Fibroblast of lung (primary cell): ENCODE data around the gene COX17. TPM values are rescaled to one million over a fixed set of nuclear protein-coding genes. Genes with fewer than 3 reads are reported as not detected.

Source experiments
- DNase-seq, 2 donors: peaks; one replicate each; pipeline versions ENCODE4 v3.0.0 to v3.0.0-alpha.2; 2010; ENCODE audit warnings: low read depth in 2 of 2
- H2AFZ ChIP-seq: 2 replicates; pipeline ENCODE4 v1.5.1; 2012; ENCODE audit warnings: low read length, control low read depth, inconsistent platforms
- H3K27ac ChIP-seq: 2 replicates; pipeline ENCODE4 v1.5.1; 2011; ENCODE audit warnings: low read length, control low read depth; ENCODE audit not compliant: insufficient read depth
- H3K27me3 ChIP-seq: 2 replicates; pipeline ENCODE4 v1.5.1; 2011; ENCODE audit warnings: mild to moderate bottlenecking, low read length; ENCODE audit not compliant: control insufficient read depth, insufficient read depth
- H3K36me3 ChIP-seq: 2 replicates; pipeline ENCODE4 v1.5.1; 2011; ENCODE audit warnings: low read length; ENCODE audit not compliant: control insufficient read depth, insufficient read depth
- H3K4me1 ChIP-seq: 2 replicates; pipeline ENCODE4 v1.5.1; 2011; ENCODE audit warnings: low read length; ENCODE audit not compliant: control insufficient read depth, insufficient read depth; ENCODE audit errors: extremely low read depth
- H3K4me2 ChIP-seq: 2 replicates; pipeline ENCODE4 v1.5.1; 2011; ENCODE audit warnings: low read length, control low read depth; ENCODE audit not compliant: insufficient read depth; ENCODE audit errors: extremely low read depth
- H3K4me3 ChIP-seq, 4 experiments: fragments of 200-600 bp in 1 of 4; sonication (generic) in 1 of 4; replicated peaks in 1 of 4; 2 replicates each; pipeline ENCODE4 v1.5.1; 2011 to 2016; ENCODE audit warnings: low read length in 4 of 4, low read depth in 3 of 4, mild to moderate bottlenecking in 3 of 4, control low read depth in 2 of 4, inconsistent platforms in 1 of 4, mixed read lengths in 1 of 4; ENCODE audit not compliant: insufficient read depth in 1 of 4; ENCODE audit errors: control extremely low read depth in 1 of 4
- H3K79me2 ChIP-seq: 2 replicates; pipeline ENCODE4 v1.5.1; 2012; ENCODE audit warnings: mild to moderate bottlenecking, low read length, inconsistent platforms; ENCODE audit not compliant: control insufficient read depth, insufficient read depth
- H3K9ac ChIP-seq: 2 replicates; pipeline ENCODE4 v1.5.1; 2011; ENCODE audit warnings: mild to moderate bottlenecking, low read length, control low read depth; ENCODE audit not compliant: insufficient read depth
- H3K9me3 ChIP-seq: 2 replicates; pipeline ENCODE4 v1.5.1; 2012; ENCODE audit warnings: low read depth, low read length; ENCODE audit not compliant: control insufficient read depth, insufficient read depth
- H4K20me1 ChIP-seq: 2 replicates; pipeline ENCODE4 v1.5.1; 2011; ENCODE audit warnings: low read length; ENCODE audit not compliant: control insufficient read depth, insufficient read depth; ENCODE audit errors: extremely low read depth
- EZH2 ChIP-seq: IDR thresholded peaks from 2 replicates; pipeline ENCODE4 v1.5.1; 2012; ENCODE audit warnings: low read length, control low read depth, mild to moderate bottlenecking; ENCODE audit errors: missing control alignments
- polyA plus RNA-seq, 2 donors: library from polyadenylated mRNA; depleted of rRNA in 1 of 2; stranded (reverse) in 1 of 2; unstranded in 1 of 2; fragments of >200 nt; gene quantifications; 2 replicates each; pipeline ENCODE4 v1.2.1, GENCODE V29; 2011 to 2012; ENCODE audit warnings: missing spikeins in 1 of 2
- total RNA-seq: library from RNA; depleted of rRNA; stranded (reverse); fragments of >200 nt; gene quantifications from 2 replicates; pipeline ENCODE4 v1.2.1, GENCODE V29; 2014
- TF ChIP-seq, protein P1 (sequence below), 2 donors: IDR thresholded peaks in 1 of 2; conservative IDR thresholded peaks in 1 of 2; 1 replicate in 1 of 2; 2 replicates in 1 of 2; pipeline ENCODE4 v1.5.1; 2011 to 2012; ENCODE audit warnings: low read length in 2 of 2, control low read depth in 1 of 2, inconsistent platforms in 1 of 2, low read depth in 1 of 2, mild to moderate bottlenecking in 1 of 2

The COX17 gene
- total and polyA plus RNA-seq, 2 donors (not counting 1 experiment from before 2014, with no cell fraction given) = 19.6 to 21.0 TPM

DNA sequence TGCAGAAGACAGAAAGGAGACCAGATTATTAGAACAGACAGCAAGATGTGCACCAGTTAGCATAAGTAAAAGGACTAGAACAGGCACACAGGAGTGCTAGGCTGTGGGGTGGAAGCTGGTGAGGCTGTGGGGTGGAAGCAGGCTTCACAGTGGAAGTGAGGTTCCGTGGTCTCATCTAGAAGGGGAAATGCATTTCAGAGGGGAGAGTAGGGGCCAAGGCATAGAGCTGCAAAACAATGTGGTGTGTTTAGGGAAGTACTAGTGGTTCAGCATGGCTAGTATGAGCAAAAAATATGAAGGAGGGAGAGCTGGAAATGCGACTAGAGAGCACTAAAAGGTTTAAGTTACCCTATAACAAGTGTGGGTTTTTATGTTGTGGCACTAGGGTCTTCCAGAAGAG is 23.3 kb downstream of the COX17 start:
- no peak overlapping the region for H3K9ac ChIP-seq
- TF ChIP-seq EZH2 = no peak
- TF ChIP-seq, protein P1, sequence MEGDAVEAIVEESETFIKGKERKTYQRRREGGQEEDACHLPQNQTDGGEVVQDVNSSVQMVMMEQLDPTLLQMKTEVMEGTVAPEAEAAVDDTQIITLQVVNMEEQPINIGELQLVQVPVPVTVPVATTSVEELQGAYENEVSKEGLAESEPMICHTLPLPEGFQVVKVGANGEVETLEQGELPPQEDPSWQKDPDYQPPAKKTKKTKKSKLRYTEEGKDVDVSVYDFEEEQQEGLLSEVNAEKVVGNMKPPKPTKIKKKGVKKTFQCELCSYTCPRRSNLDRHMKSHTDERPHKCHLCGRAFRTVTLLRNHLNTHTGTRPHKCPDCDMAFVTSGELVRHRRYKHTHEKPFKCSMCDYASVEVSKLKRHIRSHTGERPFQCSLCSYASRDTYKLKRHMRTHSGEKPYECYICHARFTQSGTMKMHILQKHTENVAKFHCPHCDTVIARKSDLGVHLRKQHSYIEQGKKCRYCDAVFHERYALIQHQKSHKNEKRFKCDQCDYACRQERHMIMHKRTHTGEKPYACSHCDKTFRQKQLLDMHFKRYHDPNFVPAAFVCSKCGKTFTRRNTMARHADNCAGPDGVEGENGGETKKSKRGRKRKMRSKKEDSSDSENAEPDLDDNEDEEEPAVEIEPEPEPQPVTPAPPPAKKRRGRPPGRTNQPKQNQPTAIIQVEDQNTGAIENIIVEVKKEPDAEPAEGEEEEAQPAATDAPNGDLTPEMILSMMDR (conservative IDR thresholded peaks at IDR 0.05 in 1 of 2, IDR thresholded peaks at IDR 0.05 in 1 of 2; ENCODE audit: low read depth in 1 of 2, low read length in 2 of 2) = no peak
- H3K4me2 ChIP-seq = no peak overlapping the region
- H3K9me3 ChIP-seq = no peaks in the 10 kb centered on the region
- H3K4me3 ChIP-seq = no peak overlapping the region
- no peak for DNase-seq
- H3K79me2 ChIP-seq = no peaks in the 10 kb centered on the region
- no peaks in the 10 kb centered on the region for H3K27me3 ChIP-seq
- H3K27ac ChIP-seq = no peak overlapping the region
- no peak overlapping the region for H2AFZ ChIP-seq
- H4K20me1 ChIP-seq = no peaks in the 10 kb centered on the region
- H3K4me1 ChIP-seq = no peaks in the 10 kb centered on the region
- H3K36me3 ChIP-seq = no peaks in the 10 kb centered on the region

DNA sequence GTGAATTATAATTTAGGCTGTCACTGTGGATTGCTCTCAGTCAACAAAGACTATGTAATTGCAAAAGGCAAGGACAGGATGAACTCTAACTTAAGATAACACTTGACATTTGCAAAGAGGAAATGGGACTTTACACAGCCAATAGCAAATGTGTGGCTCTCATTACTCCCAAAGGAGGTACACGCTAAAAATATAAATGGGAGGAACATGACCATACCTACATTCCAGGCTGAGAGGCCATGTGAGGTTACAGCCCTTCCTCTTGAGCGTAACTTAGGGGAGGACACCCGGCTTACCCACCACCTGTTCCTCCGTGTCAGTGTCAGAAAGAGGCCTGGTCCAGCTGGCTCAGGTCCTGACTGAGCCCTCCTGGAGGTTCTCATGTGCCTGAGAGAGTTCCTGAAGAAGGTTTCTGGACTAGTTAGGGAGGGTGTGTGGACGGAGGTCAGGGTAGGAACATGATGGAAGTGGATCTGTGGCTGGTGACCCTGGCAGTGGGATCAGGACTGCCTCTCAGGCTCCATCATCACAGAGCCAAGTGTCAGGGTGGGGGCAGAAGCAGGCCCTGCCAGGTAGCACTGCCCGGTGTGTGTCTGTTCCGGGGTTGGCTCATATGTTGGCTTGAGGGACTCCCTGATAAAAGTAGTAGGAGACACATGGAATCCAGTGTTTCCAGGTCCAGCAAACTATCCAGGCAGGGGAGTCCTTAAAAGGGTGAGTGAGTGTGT is 24.7 kb downstream of the COX17 start:
- Histone ChIP-seq H3K27me3 (no peaks in the 10 kb centered on the region), H3K4me3 (no peak overlapping the region)

DNA sequence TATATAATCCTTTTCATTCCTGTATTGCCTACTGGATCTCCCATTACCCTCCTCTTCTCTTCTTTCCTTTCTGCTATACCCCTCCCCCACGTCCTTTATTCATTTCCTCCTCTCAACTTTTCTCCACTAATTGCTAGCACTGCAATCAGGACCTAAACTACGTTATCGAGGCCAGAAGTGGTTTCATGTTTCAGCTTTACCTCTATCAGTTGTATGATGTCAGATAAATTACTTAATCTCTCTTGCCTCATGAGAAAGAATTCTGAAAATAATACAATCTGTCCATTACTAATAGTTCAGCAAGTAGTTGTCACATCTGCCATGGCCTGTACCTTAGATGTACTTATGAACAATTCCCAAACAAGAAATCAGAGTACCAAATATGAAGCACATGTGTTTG is 27.4 kb downstream of the COX17 start:
- TF ChIP-seq, protein P1 (conservative IDR thresholded peaks at IDR 0.05 in 1 of 2, IDR thresholded peaks at IDR 0.05 in 1 of 2; ENCODE audit: low read depth in 1 of 2, low read length in 2 of 2) = no peak
- no peak for TF ChIP-seq EZH2
- H2AFZ ChIP-seq = no peak overlapping the region
- H3K4me1 ChIP-seq = no peaks in the 10 kb centered on the region
- no peak overlapping the region for H3K4me3 ChIP-seq
- no peak overlapping the region for H3K9ac ChIP-seq
- no peaks in the 10 kb centered on the region for H4K20me1 ChIP-seq
- DNase-seq = peak; percentile 24 to 41
- no peaks in the 10 kb centered on the region for H3K36me3 ChIP-seq
- H3K9me3 ChIP-seq = no peaks in the 10 kb centered on the region
- H3K79me2 ChIP-seq = no peaks in the 10 kb centered on the region
- H3K27me3 ChIP-seq = no peaks in the 10 kb centered on the region
- H3K4me2 ChIP-seq = no peak overlapping the region
- H3K27ac ChIP-seq = no peak overlapping the region

More for the DNA sequence above, 24.7 kb downstream of the COX17 start:
- Histone ChIP-seq H3K4me1 (no peaks in the 10 kb centered on the region), H3K4me2 (no peak overlapping the region), H3K36me3 (no peaks in the 10 kb centered on the region), H3K27ac (no peak overlapping the region), H4K20me1 (no peaks in the 10 kb centered on the region), H3K79me2 (no peaks in the 10 kb centered on the region), H3K9ac (no peak overlapping the region), H2AFZ (no peak overlapping the region), H3K9me3 (no peaks in the 10 kb centered on the region)
- no peak for DNase-seq
- TF ChIP-seq, protein P1 (conservative IDR thresholded peaks at IDR 0.05 in 1 of 2, IDR thresholded peaks at IDR 0.05 in 1 of 2; ENCODE audit: low read depth in 1 of 2, low read length in 2 of 2) = no peak
- TF ChIP-seq EZH2 = no peak
